Measurements from ENCODE around the gene FKBP15.

DNA sequence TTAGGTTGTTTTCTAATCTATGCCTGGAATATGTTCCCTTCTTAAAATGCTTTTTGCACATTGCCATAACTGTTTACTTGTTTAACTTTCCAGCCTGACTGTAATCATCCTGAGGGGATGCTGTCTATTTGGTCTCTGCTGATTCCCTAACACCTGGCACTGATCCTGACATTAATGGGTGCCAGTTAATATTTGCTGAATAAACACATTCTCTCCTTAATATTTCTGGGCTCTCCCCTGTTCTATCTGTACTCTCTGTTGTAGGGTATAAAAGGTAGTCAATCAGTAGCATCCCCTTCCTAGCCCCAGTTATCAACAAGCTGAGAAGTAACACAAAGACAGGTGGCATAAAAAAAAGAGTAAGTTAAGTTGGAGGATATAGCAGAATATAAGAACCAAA lies 91.6 kb downstream of the FKBP15 start:
- TF ChIP-seq CTCF (IDR thresholded peaks at IDR 0.05): no peak
- no peak for TF ChIP-seq POLR2A (IDR thresholded peaks at IDR 0.05; ENCODE audit: low read depth)
- TF ChIP-seq EP300 (IDR thresholded peaks at IDR 0.05): no peak
- no peak for TF ChIP-seq POLR2AphosphoS5 (IDR thresholded peaks at IDR 0.05)

Measured in esophagus muscularis mucosa (tissue), 4 donors.